ENCODE measurements around the gene DEFB124. TPM values are rescaled to one million over a fixed set of nuclear protein-coding genes. Genes with fewer than 3 reads are reported as not detected.

DEFB124 gene
- total RNA-seq, 4 donors from 2014 or later: not detected

DNA sequence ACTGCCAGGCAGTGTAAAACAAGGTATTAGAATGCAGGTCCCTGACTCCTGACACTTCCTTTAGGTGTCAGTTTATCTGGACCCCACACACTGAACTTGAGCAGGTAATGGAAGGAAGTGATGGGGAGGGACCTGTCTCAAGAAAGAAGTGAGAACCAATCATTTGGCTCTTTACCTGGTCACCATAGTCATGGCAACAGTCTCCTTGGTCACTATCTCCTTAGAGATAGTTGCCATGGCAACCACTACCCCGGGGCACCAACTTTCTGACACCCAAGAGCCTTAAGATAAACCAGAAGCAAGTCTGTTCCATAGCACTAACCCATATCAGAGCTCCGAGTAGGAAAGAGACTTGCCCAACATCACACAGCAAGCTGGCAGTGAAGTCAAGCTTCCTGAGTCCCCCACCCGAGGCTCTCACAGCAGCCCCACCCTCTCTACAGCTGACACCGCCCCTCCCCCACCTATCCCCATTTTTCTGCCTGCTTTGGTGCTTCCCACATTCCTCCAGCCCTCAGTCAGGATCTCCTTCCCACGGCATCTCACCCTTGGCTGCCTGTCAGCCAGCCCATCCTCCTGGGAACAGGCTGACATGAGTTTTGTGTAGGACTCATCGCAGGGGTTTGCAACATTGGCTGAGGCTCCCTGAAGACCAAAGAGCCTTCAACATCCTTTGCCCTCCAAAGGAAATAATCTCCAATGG is 23.1 kb upstream of the DEFB124 start:
- no peak for TF ChIP-seq EP300 (IDR thresholded peaks at IDR 0.05)
- TF ChIP-seq, protein P1, sequence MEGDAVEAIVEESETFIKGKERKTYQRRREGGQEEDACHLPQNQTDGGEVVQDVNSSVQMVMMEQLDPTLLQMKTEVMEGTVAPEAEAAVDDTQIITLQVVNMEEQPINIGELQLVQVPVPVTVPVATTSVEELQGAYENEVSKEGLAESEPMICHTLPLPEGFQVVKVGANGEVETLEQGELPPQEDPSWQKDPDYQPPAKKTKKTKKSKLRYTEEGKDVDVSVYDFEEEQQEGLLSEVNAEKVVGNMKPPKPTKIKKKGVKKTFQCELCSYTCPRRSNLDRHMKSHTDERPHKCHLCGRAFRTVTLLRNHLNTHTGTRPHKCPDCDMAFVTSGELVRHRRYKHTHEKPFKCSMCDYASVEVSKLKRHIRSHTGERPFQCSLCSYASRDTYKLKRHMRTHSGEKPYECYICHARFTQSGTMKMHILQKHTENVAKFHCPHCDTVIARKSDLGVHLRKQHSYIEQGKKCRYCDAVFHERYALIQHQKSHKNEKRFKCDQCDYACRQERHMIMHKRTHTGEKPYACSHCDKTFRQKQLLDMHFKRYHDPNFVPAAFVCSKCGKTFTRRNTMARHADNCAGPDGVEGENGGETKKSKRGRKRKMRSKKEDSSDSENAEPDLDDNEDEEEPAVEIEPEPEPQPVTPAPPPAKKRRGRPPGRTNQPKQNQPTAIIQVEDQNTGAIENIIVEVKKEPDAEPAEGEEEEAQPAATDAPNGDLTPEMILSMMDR (IDR thresholded peaks at IDR 0.05): no peak
- TF ChIP-seq POLR2A (IDR thresholded peaks at IDR 0.05): no peak
- WGBS, 2 donors: 29 to 48% methylated on average over 6 of the region's 6 CpGs
- no peak overlapping the region for H3K4me3 ChIP-seq
- H3K27me3 ChIP-seq: no peaks in the 10 kb centered on the region
- H3K36me3 ChIP-seq: no peaks in the 10 kb centered on the region
- H3K4me1 ChIP-seq: peaks cover 0 to 20% (median 4%) of the 10 kb centered on the region in 4 donors
- no peaks in the 10 kb centered on the region for H3K9me3 ChIP-seq
- no peak for DNase-seq (ENCODE audit: low spot score in 2 of 2)
- peak overlapping the region in 2 of 4 donors; percentile 66 to 67 for H3K27ac ChIP-seq

DNA sequence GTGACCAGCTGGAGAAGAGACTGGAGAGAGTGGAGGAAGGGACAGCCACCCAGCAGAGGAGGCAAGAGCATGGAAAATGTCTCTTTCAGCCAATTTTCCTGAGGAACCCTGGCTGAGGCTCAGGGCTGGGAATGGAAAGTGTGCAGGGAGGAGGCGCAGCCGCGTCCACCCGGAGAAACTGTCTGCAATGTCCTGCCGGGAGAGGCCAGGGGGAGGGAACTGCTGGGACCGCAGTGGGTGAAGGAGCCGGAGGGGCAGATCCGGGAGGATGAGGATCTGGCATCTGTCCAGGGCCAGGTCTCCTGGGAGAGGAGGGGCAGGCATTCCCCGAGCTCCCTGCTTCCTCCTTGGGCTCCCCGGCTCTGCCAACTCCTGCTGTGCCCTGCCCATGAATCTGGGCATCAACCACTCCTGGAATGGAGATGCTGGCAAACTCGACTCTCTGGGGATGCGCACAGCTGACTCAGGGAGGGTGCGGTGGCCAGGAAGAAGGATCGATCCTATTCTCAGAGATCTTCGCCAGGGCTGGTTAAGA is 21.9 kb upstream of the DEFB124 start:
- peak in 1 of 2 donors; percentile 46 for TF ChIP-seq EP300 (IDR thresholded peaks at IDR 0.05)
- TF ChIP-seq, protein P1 (IDR thresholded peaks at IDR 0.05): no peak
- peak in 1 of 2 donors; percentile 38 for DNase-seq (ENCODE audit: low spot score in 2 of 2)
- Histone ChIP-seq H3K9me3 (no peaks in the 10 kb centered on the region), H3K27ac (peak overlapping the region in 3 of 4 donors; percentile 15 to 67 (median 66)), H3K27me3 (no peaks in the 10 kb centered on the region), H3K4me3 (no peak overlapping the region), H3K4me1 (peaks cover 0 to 18% (median 4%) of the 10 kb centered on the region in 4 donors), H3K36me3 (no peaks in the 10 kb centered on the region)
- 20 to 31% methylated on average over 8 to 15 of the region's 15 CpGs for WGBS, 2 donors

DNA sequence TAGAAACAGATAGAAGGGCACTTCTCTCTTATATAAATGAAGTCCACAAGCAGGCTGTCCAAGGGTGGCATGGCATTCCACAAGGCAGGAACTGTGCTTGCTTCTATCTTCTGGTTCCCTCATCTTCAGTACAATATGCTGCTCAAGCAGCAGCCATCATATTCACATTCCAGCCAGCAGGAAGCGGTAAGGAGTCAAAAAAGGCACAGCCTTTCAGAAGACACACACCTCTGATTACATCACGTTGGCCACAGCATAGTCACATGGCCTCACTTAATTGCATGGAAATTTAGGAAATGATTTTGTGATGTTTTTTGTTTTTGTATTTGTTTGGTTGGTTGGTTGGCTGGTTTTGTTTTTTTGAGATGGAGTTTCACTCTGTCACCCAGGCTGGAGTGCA is 19.2 kb upstream of the DEFB124 start:
- Histone ChIP-seq H3K36me3 (no peaks in the 10 kb centered on the region), H3K27ac (no peak overlapping the region), H3K4me1 (peaks cover 0 to 18% (median 4%) of the 10 kb centered on the region in 4 donors), H3K9me3 (no peaks in the 10 kb centered on the region), H3K4me3 (no peak overlapping the region), H3K27me3 (no peaks in the 10 kb centered on the region)
- TF ChIP-seq, protein P1 (IDR thresholded peaks at IDR 0.05): no peak
- no peak for TF ChIP-seq POLR2A (IDR thresholded peaks at IDR 0.05)
- DNase-seq (ENCODE audit: low spot score in 2 of 2): no peak
- WGBS, 2 donors: 55 to 66% methylated on average over 2 of the region's 2 CpGs

DNA sequence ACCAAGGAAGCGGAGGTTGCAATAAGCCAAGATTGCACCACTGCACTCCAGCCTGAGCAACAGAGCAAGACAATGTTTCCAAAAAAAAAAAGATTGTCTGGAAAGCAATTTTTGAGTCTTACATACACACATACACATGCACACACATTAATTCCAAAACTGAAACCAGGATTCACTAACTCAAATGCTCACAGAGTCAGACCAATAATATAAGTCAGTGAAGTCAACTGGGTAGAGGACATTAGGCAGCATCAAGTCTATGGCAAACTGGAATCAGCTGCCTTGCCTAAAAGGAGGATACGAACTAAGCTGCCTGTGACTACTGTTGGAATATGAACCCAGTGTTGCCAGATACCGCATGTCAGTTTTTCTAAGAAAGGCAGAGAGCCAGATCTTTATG is 15.8 kb upstream of the DEFB124 start:
- H3K36me3 ChIP-seq: no peaks in the 10 kb centered on the region
- WGBS, 2 donors: 82 to 90% methylated on average over 3 of the region's 3 CpGs
- H3K9me3 ChIP-seq: no peaks in the 10 kb centered on the region
- no peak for DNase-seq (ENCODE audit: low spot score in 2 of 2)
- no peak overlapping the region for H3K27ac ChIP-seq
- peaks cover 0 to 9% (median 2%) of the 10 kb centered on the region in 4 donors for H3K4me1 ChIP-seq
- H3K27me3 ChIP-seq: no peaks in the 10 kb centered on the region
- H3K4me3 ChIP-seq: no peak overlapping the region
- no peak for TF ChIP-seq EP300 (IDR thresholded peaks at IDR 0.05)
- TF ChIP-seq, protein P1 (IDR thresholded peaks at IDR 0.05): no peak

DNA sequence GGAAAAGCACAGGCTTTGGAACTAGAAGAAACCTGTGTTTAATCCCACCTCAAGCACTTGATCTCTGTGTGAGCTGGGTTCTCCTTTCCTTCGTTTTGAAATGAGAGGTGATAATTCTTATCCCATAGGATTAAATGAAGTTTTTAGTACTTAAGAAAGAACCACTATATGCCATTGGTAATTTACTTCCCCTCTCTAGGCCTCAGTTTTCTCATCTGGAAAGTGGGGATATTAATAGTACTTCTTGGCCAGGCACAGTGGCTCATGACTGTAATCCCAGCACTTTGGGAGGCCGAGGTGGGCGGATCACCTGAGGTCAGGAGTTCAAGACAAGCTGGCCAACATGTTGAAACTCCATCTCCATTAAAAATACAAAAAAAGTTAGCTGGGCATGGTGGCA is 14.2 kb upstream of the DEFB124 start:
- H3K36me3 ChIP-seq: no peaks in the 10 kb centered on the region
- no peaks in the 10 kb centered on the region for H3K27me3 ChIP-seq
- no peak for DNase-seq (ENCODE audit: low spot score in 2 of 2)
- no peaks in the 10 kb centered on the region for H3K9me3 ChIP-seq
- peaks cover 0 to 16% (median 4%) of the 10 kb centered on the region in 4 donors for H3K4me1 ChIP-seq
- no peak for TF ChIP-seq EP300 (IDR thresholded peaks at IDR 0.05)
- TF ChIP-seq POLR2A (IDR thresholded peaks at IDR 0.05): no peak
- TF ChIP-seq, protein P1 (IDR thresholded peaks at IDR 0.05): no peak
- H3K4me3 ChIP-seq: no peak overlapping the region
- H3K27ac ChIP-seq: no peak overlapping the region
- 67 to 73% methylated on average over 3 of the region's 3 CpGs for WGBS, 2 donors

Data from tibial nerve (tissue), 4 donors.